CD4-positive, alpha-beta T cell (primary cell): ENCODE data around the gene ABCB9. TPM values are rescaled to one million over a fixed set of nuclear protein-coding genes. Genes with fewer than 3 reads are reported as not detected.

Experiments used
- ATAC-seq: fragments of 200-7000 bp; cut with Tn5 transposase; one replicate; pipeline ENCODE4 v1.10.0; 2022; ENCODE audit warnings: mild to moderate bottlenecking; ENCODE audit not compliant: poor library complexity
- CTCF ChIA-PET: fragments of 350-600 bp; sonication (Branson Sonifier 250); formaldehyde crosslinking; loops from one replicate; lab custom pipeline; 2021; ENCODE audit warnings: antibody characterized with exemption, inconsistent platforms; lab: Charles Lee
- POLR2A ChIA-PET: fragments of 350-600 bp; sonication (Branson Sonifier 250); formaldehyde crosslinking; loops from one replicate; lab custom pipeline; 2021; ENCODE audit warnings: antibody characterized with exemption, inconsistent platforms; lab: Charles Lee
- DNase-seq, 14 experiments: peaks; one replicate each; pipeline ENCODE4 v3.0.0-alpha.2; 2013 to 2020; ENCODE audit warnings: mixed read lengths in 2 of 14
- H3K27ac ChIP-seq, 2 donors: one replicate each; pipeline versions ENCODE4 v1.5.1 to v1.7.0; 2013; ENCODE audit warnings: low read length in 2 of 2, low read depth in 1 of 2, mild to moderate bottlenecking in 1 of 2
- H3K27me3 ChIP-seq, 2 experiments: 1 replicate in 1 of 2; 2 replicates in 1 of 2; pipeline versions ENCODE4 v1.6.1 to v1.7.0; 2013; ENCODE audit warnings: low read length in 2 of 2, control low read depth in 1 of 2, mild to moderate bottlenecking in 1 of 2, moderate library complexity in 1 of 2; ENCODE audit not compliant: insufficient read depth in 2 of 2, control insufficient read depth in 1 of 2
- H3K36me3 ChIP-seq: one replicate; pipeline ENCODE4 v1.6.1; 2013; ENCODE audit warnings: low read length, control low read depth; ENCODE audit not compliant: insufficient read depth
- H3K4me1 ChIP-seq: one replicate; pipeline ENCODE4 v1.6.1; 2013; ENCODE audit warnings: low read length, control low read depth; ENCODE audit not compliant: insufficient read depth
- H3K4me3 ChIP-seq: one replicate; pipeline ENCODE4 v1.5.1; 2013; ENCODE audit warnings: mild to moderate bottlenecking, low read length, moderate library complexity
- H3K9me3 ChIP-seq, 2 experiments: 1 replicate in 1 of 2; 2 replicates in 1 of 2; pipeline versions ENCODE4 v1.6.1 to v1.7.0; 2013; ENCODE audit warnings: low read length in 2 of 2, mild to moderate bottlenecking in 2 of 2, control low read depth in 1 of 2, moderate library complexity in 1 of 2; ENCODE audit not compliant: control insufficient read depth in 1 of 2, insufficient read depth in 1 of 2
- H3K27ac Mint-ChIP-seq: one replicate; pipeline ENCODE4 v1.8.0; 2020; ENCODE audit warnings: mixed read lengths
- H3K27me3 Mint-ChIP-seq: one replicate; pipeline ENCODE4 v1.8.0; 2021; ENCODE audit warnings: mixed read lengths
- H3K36me3 Mint-ChIP-seq: one replicate; pipeline ENCODE4 v1.8.0; 2021; ENCODE audit warnings: low read depth, mixed read lengths
- H3K4me1 Mint-ChIP-seq: one replicate; pipeline ENCODE4 v1.8.0; 2021; ENCODE audit warnings: low read depth, mixed read lengths
- H3K4me3 Mint-ChIP-seq: one replicate; pipeline ENCODE4 v1.8.0; 2020; ENCODE audit warnings: mild to moderate bottlenecking, mixed read lengths
- H3K9me3 Mint-ChIP-seq: one replicate; pipeline ENCODE4 v1.8.0; 2020; ENCODE audit warnings: mixed read lengths
- intact Hi-C, 2 experiments: fragments of 100-400 bp; cut with DNase I in 1 of 2; cut with micrococcal nuclease in 1 of 2; formaldehyde crosslinking; loops; one replicate each; pipeline versions ENCODE4 v1.15.1 to v1.9.0; 2023 to 2025; cut with DNase I, micrococcal nuclease
- total RNA-seq, 174 experiments: library from RNA in 2 of 174; stranded (reverse) in 2 of 174; gene quantifications; one replicate each; pipeline ENCODE4 v1.2.3 and lab custom pipeline; 2021 to 2026
- TF ChIP-seq, protein P1 (sequence below): fragments of 200-600 bp; IDR thresholded peaks from one replicate; pipeline ENCODE4 v1.8.0; 2022; ENCODE audit warnings: antibody characterized with exemption, mild to moderate bottlenecking

Gene ABCB9
- total RNA-seq, 2 experiments from 2014 or later: 5.4 to 6.2 TPM

DNA sequence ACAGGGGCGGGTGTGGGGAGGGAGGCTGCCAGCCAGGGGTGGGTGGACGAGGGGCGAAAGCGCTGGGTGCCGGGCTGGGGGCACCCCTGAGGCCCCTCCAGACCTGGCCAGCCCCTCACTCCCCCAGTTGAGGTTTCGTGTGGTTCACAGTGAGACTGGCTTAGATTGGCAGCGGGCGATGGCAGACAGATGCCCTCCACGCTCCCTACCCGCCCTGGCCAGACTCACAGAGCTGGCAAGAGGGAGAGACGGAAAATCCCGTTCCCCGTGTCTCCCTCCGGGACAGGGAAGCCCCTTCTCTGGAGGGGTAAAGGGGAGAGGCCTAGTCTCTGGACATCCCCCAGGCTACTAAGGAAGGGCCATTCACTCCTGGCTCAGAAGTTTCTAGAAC, 37.1 kb downstream of the ABCB9 start:
- no peak for ATAC-seq
- no peak overlapping the region for H3K27ac ChIP-seq
- H3K4me3 ChIP-seq: no peak overlapping the region
- ChIA-PET POLR2A (no interaction called here), CTCF (no interaction called here)
- intact Hi-C loops: no loop called here
- TF ChIP-seq, protein P1, sequence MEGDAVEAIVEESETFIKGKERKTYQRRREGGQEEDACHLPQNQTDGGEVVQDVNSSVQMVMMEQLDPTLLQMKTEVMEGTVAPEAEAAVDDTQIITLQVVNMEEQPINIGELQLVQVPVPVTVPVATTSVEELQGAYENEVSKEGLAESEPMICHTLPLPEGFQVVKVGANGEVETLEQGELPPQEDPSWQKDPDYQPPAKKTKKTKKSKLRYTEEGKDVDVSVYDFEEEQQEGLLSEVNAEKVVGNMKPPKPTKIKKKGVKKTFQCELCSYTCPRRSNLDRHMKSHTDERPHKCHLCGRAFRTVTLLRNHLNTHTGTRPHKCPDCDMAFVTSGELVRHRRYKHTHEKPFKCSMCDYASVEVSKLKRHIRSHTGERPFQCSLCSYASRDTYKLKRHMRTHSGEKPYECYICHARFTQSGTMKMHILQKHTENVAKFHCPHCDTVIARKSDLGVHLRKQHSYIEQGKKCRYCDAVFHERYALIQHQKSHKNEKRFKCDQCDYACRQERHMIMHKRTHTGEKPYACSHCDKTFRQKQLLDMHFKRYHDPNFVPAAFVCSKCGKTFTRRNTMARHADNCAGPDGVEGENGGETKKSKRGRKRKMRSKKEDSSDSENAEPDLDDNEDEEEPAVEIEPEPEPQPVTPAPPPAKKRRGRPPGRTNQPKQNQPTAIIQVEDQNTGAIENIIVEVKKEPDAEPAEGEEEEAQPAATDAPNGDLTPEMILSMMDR: no peak
- H3K36me3 ChIP-seq: no peaks in the 10 kb centered on the region
- Mint-ChIP-seq H3K36me3 (no peaks in the 10 kb centered on the region), H3K4me1 (no peaks in the 10 kb centered on the region), H3K9me3 (no peaks in the 10 kb centered on the region), H3K27ac (no peak overlapping the region), H3K4me3 (no peak overlapping the region), H3K27me3 (no peaks in the 10 kb centered on the region)
- H3K9me3 ChIP-seq: no peaks in the 10 kb centered on the region
- no peaks in the 10 kb centered on the region for H3K4me1 ChIP-seq
- no peak for DNase-seq
- H3K27me3 ChIP-seq: no peaks in the 10 kb centered on the region

DNA sequence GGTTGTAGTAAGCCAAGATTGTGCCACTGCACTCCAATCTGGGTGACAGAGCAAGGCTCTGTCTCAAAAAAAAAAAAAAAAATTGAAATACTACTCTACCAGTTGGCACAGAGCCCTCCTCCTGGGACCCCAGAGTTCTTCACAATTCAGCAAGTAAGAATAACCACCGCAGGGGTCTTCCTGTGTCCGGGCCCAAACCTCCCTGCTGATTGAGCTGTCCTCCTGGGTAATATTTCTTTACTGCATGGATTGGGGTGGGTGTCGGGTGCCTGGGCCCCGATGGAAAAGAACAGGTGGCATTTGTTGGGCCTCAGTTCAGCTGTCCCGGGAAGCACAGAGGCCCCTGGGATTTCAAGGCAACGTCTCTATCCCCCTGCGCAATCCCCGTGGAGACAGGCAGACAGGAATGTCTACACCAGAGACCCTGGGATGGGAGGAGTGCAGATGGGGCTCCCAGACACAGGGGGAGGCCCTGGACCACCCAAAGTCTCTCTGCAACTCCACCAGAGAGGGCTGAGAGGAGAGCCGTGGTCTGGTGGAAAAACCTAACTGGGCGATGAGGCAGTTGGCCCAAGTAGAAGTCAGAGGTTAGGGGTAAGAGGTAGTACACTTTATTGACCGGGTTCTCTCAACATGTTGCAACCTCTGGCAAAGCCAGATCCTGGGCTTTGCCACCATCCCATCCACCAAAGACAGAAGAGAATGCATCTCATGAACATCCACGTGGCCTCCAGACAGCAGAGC, 37.7 kb downstream of the ABCB9 start:
- TF ChIP-seq, protein P1: no peak
- ATAC-seq (no peak), DNase-seq (no peak)
- H3K27ac ChIP-seq: no peak overlapping the region
- ChIA-PET CTCF (no interaction called here), POLR2A (interaction anchor here (0.7 kb wide), 1 partner anchor 69 kb away, joined by 3 read pairs; no protein-coding TSS in a partner anchor)
- H3K9me3 ChIP-seq: no peaks in the 10 kb centered on the region
- H3K4me1 ChIP-seq: no peaks in the 10 kb centered on the region
- no peaks in the 10 kb centered on the region for H3K9me3 Mint-ChIP-seq
- H3K27ac Mint-ChIP-seq: no peak overlapping the region
- H3K4me3 Mint-ChIP-seq: no peak overlapping the region
- H3K4me1 Mint-ChIP-seq: no peaks in the 10 kb centered on the region
- H3K36me3 ChIP-seq: no peaks in the 10 kb centered on the region
- no peak overlapping the region for H3K4me3 ChIP-seq
- H3K36me3 Mint-ChIP-seq: no peaks in the 10 kb centered on the region
- no peaks in the 10 kb centered on the region for H3K27me3 ChIP-seq
- intact Hi-C loops: no loop called here
- no peaks in the 10 kb centered on the region for H3K27me3 Mint-ChIP-seq

DNA sequence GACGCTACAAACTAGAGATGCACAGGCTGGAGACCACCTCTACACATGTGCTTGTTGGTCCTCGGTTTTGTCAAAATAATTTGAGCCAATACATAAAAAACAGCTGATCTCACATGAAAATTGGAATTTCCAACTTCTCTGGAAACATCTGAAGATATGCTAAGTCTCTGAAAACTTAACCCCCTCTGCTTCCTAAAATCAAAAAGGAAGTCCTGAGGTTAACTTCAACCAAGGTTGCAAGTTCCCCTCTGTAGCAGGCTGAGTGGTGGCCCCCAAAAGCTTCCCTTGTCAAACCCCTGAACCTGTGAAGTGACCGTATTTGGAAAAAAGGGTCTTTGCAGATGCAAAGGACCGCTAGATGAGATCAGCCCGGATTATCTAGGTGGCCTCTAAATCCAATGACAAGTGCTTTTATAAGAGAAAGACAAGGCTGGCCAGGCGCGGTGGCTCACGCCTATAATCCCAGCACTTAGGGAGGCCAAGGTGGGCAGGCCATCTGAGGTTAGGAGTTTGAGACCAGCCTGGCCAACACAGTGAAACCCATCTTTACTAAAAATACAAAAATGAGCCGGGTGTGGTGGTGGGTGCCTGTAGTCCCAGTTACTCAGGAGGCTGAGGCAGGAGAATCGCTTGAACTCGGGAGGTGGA, 38.4 kb downstream of the ABCB9 start:
- Histone ChIP-seq H3K27me3 (no peaks in the 10 kb centered on the region), H3K27ac (no peak overlapping the region), H3K4me3 (no peak overlapping the region), H3K36me3 (no peaks in the 10 kb centered on the region), H3K9me3 (no peaks in the 10 kb centered on the region), H3K4me1 (no peaks in the 10 kb centered on the region)
- ATAC-seq: no peak
- TF ChIP-seq, protein P1: no peak
- Mint-ChIP-seq H3K9me3 (no peaks in the 10 kb centered on the region), H3K27ac (no peak overlapping the region), H3K36me3 (no peaks in the 10 kb centered on the region), H3K27me3 (no peaks in the 10 kb centered on the region), H3K4me1 (no peaks in the 10 kb centered on the region), H3K4me3 (no peak overlapping the region)
- POLR2A ChIA-PET: interaction anchor here (0.7 kb wide), 1 partner anchor 69 kb away, joined by 3 read pairs; no protein-coding TSS in a partner anchor
- no peak for DNase-seq
- intact Hi-C loops: no loop called here
- CTCF ChIA-PET: no interaction called here
